Ureter (tissue), 1 donor: ENCODE data around the gene STX5. TPM values are rescaled to one million over a fixed set of nuclear protein-coding genes. Genes with fewer than 3 reads are reported as not detected.
"Not testable (repeated sequence)": the region's sequence is repeated elsewhere in the genome, so short reads cannot be mapped to it uniquely, and the experiment has no call there.

Experiments used
- DNase-seq: peaks from one replicate; pipeline ENCODE4 v3.0.0-alpha.2; 2020; ENCODE audit warnings: low spot score
- total RNA-seq: library from RNA; stranded (reverse); gene quantifications from one replicate; pipeline ENCODE4 v1.2.4, GENCODE V29; 2023
- donor health status: DM: yes; HTN: yes; CAD: no.

STX5 gene, protein sequence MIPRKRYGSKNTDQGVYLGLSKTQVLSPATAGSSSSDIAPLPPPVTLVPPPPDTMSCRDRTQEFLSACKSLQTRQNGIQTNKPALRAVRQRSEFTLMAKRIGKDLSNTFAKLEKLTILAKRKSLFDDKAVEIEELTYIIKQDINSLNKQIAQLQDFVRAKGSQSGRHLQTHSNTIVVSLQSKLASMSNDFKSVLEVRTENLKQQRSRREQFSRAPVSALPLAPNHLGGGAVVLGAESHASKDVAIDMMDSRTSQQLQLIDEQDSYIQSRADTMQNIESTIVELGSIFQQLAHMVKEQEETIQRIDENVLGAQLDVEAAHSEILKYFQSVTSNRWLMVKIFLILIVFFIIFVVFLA
- 30.1 TPM for total RNA-seq

DNA sequence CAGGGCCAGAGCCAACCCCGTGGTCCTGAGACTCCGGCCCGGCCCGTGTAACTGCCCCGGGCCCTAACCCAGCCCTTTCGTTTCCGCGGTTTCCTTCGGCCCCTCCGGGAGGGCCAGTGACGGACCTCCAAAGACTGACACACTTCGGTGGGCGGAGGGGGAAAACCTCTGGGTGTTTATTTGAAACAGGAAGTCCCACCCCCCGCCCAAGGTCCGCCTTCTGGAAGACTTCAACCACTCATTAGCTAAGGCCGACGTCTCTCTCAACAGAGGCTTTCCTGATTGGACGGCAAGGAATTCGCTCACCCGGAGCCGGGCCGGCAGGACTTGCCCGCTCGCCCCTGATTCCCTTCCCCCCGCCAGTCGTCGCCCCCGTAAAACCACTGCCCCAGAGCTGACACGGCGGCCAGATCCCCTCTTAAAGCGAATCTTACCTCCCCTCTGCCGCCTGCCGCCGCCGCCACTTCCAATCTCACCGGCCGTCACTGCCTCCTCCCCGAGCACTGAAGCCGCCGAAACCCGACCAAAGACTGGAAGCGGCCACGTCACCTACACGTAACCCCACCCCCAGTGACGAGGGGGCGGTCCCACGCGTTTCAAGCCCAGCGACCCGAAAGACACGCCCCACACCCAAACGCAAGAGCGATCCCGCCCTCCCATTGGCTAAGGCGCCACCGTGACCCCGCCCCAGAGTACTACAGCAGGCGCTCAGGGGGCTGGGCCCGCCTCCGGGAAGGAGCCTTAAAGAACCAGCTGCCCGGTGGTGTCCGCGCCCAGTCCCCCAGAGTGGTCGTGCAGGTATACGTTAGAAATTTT lies at the start of gene STX5:
Gene STX5, minus strand, starts transcription at position 532 of the 816 bp plus-strand sequence. CDS start 808 bp downstream, outside the sequence.
- peak; percentile 100 for DNase-seq

DNA sequence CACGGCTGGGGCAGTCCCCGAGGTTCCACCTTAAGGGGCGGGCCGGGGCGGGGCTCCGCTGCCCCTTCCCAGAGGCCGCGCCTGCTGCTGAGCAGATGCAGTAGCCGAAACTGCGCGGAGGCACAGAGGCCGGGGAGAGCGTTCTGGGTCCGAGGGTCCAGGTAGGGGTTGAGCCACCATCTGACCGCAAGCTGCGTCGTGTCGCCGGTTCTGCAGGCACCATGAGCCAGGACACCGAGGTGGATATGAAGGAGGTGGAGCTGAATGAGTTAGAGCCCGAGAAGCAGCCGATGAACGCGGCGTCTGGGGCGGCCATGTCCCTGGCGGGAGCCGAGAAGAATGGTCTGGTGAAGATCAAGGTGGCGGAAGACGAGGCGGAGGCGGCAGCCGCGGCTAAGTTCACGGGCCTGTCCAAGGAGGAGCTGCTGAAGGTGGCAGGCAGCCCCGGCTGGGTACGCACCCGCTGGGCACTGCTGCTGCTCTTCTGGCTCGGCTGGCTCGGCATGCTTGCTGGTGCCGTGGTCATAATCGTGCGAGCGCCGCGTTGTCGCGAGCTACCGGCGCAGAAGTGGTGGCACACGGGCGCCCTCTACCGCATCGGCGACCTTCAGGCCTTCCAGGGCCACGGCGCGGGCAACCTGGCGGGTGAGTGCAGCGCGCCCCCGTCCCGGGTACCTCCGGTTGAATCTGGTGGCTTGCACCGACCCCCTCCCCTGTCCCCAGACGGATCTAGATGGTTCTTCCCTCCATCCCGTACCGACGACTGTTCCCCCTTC lies 49.1 kb upstream of the STX5 start, which contains the start of gene SLC3A2:
Gene SLC3A2, plus strand, starts transcription at position 94 of the 776 bp plus-strand sequence. Its CDS starts 128 bp downstream, at position 222.
- DNase-seq: peak; percentile 93

DNA sequence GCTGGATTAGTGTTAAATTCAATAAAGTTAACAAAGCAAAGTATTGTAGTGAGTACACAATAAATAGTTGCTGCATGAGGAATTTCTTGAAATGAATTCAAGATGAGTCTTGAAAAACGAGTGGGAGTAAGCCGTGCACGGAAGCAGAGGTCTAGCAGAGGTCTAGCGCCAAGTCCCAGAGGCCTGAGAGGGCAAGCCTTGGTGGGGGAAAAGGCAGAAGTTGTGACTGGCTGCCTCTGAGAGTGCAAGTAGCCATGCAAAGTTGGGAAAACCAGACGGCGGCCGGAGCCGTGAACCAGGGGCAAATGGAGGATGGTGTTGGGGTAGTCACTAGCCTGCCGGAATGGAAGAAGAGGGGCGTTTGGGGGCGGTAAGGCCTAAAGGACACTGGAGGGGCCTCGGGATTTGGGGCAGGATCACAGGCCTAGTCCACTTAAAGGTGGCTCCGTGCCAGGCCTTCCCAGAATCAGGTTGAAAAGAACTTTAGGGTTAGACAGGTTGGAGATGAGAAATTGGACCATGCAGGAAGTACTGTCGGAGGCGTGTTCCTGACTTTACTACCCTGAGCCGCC lies 48.5 kb upstream of the STX5 start:
- no peak for DNase-seq

DNA sequence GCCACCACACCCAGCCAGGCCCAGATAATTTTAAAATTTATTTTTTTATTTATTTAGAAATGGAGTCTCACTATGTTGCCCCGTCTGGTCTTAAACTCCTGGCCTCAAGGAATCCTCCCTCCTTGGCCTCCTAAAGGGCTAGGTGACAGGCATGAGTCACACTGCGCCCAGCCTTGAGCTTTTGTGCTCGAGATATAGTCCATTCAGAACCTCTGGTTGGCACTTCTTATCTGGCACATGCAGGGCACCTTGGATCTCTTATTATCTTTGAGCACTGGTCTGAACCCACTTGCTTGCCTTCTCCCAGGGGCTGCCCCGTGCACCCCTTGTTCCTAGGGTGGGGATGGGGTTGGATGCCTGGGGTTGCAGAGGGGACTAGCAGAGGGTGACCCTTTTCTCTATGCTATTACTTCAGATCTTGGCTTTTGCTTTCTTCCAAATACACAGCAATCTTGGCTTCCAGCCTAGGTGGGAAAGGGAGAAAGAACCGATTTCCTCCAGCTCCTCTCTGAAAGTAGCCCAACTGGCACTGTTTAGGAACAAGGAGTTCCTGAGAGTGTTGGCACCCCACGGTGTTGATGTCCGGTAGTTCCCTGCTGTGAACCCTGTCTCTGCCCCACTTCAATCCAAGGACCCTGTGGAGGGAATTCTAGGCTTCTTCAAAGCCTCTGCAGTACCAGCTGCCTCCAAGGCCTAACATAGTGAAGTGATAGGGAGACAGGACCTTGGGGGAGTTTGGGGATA lies 47.6 kb upstream of the STX5 start:
- peak; percentile 54 for DNase-seq

DNA sequence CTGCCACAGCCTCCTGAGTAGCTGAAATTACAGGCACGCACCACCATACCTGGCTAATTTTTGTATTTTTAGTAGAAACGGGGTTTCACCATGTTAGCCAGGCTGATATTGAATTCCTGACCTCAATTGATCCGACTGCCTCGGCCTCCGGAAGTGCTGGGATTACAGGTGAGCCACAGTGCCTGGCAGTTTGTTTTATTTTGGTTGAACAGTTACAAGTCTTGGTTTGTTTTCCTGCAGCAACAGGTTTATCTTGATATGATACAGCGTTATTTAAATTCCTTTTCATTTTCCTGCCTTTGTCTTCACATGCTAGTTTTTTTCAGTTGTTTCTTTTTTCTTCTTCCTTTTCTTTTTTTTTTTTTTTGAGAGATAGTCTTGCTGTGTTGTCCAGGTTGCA lies 44.9 kb upstream of the STX5 start:
- DNase-seq: no peak

DNA sequence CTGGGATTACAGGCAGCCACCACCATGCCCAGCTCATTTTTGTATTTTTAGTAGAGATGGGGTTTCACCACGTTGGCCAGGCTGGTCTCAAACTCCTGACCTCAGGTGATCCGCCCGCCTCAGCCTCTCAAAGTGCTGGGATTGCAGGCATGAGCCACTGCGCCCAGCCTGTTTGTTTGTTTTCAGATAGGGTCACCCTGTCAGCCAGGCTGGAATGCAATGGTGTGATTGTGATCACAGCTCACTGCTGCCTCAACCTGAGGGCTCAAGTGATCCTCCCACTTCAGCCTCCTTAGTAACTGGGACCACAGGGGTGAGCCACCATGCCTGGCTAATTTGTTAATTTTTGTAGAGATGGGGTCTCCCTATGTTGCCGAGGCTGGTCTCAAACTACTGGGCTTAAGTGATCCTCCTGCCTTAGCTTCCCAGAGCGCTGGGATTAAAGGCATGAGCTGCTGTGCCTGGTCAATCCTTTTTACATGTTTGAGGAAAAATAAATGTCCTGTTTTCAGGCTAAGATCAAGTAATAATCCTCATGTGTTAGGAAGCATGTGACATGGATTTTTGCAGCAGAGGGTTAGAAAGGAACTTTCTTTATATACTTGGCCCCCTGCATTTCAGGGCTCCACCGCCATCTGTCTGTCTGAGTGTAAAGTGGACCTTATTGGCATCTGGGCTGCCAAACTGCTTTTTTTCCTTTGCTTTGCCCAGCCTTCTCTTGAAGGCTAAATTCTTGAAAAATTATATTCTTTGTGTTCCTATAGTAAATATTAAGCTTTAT lies 44.0 kb upstream of the STX5 start:
- no peak for DNase-seq

DNA sequence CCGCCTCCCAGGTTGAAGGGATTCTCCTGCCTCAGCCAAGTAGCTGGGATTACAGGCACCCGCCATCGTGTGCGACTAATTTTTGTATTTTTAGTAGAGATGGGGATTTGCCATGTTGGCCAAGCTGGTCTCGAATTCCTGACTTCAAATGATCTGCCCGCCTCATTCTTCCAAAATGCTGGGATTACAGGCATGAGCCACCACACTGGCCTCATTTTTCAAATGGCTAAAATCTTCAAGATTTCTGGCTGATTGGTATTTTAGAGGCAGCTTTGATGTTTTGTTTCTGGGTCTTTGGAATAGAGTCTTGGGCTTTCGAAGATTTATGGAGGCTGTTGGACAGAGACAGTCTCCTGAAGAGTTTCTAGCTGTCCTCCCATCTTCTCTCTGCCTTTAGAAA lies 43.0 kb upstream of the STX5 start:
- no peak for DNase-seq

DNA sequence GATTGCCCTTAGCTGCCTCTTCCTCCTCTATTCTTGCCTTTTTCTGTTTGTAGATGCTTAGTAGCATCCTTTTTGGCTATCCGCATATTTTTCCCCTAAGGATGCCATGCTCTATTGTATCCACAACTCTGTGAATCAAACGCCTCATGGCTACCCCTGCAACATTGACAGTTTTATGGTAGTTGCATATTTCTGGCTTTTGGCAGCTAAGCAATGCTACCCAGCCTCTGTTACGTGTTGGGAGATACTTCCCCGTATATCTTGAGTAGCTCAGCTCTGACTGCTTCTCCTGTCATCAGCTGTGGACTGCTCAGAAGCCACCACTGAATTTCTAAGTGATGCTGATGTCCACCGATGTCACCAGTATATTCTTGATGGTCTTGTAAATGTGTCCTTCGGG lies 33.8 kb upstream of the STX5 start:
- no peak for DNase-seq

DNA sequence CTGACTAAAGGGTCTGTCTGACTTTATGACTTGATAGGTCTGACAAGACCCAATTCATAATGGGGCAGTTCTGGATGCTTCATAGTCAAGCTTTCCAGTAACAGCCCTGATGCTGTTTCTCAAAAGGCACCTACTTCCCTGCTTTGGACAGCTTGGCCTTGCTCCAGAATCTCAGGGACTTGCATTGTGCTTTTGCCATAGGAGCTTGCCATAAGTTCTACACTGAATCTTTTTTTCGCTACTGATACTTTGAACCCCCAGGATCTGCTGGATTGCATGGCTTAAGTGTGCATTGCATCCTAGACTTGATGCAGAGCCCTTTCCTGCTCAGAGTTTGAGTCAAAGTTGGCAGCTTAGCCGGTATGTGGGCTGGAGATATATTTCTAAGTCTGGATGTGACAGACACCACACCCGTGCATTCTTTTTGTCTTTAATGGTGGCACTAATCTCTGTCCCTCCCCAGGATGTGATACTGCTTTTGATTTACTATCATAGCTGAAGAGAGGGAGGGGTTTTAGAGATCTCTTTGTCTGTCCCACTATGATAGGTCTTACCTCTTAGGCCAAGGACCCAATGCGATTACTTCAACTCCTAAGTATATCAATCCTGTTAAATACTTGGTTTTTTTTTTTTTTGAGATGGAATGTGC lies 32.0 kb upstream of the STX5 start:
- no peak for DNase-seq

DNA sequence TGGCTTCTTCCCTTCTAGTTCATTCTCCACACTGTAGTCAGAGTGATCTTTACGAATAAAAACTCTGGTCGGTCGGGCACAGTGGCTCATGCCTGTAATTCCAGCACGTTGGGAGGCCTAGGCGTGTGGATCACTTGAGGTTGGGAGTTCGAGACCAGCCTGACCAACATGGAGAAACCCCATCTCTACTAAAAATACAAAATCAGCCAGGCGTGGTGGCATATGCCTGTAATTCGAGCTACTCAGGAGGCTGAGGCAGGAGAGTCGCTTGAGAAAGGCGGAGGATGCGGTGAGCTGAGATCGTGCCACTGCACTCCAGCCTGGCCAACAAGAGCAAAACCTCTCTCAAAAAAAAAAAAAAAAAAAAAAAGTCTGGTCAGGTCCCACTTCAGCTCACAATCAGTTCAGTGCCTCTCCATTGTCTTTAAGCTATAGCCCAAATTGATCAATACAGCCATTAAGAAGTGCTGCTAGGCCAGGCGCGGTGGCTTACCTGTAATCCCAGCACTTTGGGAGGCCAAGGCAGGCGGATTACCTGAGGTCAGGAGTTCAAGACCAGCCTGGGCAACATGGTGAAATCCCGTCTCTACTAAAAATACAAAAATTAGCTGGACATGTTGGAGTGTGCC lies 29.8 kb upstream of the STX5 start:
- DNase-seq: not testable (repeated sequence)

DNA sequence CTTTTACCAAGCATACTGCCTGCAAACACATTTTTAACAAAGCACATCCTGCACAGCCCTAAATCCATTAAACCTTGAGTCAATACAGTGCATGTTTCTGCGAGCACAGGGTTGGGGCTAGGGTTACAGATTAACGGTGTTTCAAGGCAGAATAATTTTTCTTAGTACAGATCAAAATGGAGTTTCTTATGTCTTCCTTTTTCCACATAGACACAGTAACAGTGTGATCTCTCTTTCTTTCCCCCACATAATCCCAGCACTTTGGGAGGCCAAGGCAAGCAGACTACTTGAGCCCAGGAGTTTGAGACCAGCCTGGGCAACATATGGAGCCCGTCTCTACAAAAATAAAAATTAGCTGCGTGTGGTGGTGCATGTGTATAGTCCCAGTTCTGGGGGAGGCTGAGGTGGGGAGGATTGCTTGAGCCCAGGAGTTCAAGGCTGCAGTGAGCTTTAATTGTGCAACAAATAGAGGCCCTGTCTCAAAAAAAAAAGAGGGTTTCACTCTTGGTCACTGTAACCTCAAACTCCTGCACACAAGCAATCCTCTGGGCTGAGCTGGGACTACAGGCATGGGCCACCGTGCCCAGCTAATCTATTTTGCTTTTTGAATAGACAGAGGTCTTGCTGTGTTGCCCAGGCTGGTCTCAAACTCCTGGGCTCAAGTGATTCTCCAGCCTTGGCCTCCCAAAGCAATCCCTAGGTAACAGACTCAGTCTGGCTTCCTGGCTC lies 29.1 kb upstream of the STX5 start:
- DNase-seq: no peak

DNA sequence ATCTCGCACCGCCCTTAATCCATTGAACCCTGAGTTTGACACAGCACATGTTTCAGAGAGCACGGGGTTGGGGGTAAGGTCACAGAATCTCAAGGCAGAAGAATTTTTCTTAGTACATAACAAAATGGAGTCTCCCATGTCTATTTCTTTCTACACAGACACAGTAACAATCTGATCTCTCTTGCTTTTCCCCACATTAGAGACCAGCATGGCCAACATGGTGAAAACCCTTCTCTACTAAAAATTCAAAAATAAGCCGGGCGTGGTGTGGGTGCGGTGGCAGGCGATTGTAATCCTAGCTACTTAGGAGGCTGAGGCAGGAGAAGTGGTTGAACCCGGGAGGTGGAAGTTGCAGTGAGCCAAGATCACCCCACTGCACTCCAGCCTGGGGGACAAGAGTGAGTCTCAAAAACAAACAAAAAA lies 27.4 kb upstream of the STX5 start:
- not testable (repeated sequence) for DNase-seq

DNA sequence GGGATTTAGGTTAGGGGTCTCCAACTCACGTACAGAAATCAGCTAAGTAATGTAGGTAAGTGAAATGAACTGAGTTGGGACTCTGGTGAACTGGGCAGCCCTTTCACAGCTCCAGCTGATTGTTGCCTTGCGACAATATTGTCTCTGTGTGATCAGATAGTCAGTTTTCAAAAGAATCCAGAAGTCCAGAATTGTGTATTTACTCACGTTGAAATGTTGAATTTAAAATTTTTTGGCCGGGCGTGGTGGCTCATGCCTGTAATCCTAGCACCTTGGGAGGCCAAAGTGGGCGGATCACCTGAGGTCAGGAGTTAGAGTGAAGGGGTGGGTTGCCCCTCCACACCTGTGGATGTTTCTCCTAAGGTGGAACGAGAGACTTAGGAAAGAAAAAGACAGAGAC lies 26.4 kb upstream of the STX5 start:
- DNase-seq: no peak

DNA sequence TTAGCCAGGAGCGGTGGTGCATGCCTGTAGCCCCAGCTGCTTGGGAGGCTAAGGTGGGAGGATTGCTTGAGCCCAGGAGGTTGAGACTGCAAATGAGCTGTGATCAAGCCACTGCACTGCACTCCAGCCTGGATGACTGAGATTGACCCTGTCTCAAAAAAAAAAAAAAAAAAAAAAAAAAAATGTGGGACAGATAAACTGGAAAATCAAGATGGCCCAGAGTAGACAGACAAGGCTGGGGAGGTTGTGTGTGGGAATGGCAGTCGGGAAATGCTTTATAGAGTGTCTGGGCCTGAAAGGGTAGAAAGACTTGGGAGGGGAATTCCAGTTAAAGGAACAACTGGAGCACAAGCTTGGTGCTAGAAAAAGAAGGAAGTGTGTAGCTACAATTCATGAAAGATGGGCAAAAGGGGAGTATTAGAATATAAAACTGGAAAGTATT lies 25.7 kb upstream of the STX5 start:
- DNase-seq: no peak

DNA sequence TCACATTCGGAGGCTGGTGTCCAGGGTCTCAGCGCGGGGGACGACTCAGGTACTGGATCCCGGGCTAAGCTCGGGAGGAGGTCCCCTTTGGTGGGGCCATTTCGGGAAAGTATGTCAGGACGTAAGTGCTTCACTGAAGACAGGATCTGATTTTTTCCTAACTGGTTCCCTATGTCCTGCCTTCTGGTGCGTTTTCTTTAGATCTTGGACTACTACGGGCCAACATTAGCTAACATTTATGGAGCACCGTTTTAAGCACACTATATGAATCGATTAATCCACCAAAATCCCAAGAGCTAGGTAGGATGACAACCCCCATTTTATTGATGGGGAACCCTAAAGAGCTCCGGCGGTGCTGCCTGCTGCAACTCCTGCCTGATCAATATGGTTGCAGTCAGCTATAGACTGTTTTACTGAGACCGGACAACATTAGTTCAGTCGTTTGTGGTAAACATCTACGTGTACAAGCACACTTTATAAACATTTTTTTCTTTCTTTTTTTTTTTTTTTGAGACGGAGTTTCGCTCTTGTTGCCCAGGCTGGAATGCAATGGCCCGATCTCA lies 24.6 kb upstream of the STX5 start:
- no peak for DNase-seq

DNA sequence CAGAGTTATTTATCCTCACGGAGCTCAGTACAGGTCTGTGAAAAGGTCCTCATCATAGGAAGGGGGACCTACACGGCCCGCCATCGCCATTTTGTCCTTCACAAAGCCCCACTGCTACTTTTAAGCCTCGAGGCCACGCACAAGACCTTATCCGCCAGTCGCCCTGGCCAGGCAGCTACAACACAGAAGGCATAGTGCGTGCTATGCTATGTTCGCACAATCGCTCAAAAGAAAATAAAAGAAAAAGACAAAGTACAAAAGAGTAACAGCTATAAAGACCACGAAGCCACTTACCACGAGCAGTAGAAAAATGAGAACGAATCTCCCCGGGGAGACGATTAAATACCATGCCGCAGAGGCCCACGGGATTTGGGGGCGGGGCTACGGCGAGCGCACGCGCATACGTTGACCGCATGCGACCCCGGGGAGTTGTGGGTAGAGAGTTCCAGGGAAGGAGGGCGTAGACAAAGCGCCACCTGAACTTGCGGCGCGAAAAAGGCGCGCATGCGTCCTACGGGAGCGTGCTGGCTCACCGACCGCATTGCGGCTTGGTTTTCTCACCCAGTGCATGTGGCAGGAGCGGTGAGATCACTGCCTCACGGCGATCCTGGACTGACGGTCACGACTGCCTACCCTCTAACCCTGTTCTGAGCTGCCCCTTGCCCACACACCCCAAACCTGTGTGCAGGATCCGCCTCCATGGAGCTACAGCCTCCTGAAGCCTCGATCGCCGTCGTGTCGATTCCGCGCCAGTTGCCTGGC lies 23.9 kb upstream of the STX5 start:
- DNase-seq: peak; percentile 98

DNA sequence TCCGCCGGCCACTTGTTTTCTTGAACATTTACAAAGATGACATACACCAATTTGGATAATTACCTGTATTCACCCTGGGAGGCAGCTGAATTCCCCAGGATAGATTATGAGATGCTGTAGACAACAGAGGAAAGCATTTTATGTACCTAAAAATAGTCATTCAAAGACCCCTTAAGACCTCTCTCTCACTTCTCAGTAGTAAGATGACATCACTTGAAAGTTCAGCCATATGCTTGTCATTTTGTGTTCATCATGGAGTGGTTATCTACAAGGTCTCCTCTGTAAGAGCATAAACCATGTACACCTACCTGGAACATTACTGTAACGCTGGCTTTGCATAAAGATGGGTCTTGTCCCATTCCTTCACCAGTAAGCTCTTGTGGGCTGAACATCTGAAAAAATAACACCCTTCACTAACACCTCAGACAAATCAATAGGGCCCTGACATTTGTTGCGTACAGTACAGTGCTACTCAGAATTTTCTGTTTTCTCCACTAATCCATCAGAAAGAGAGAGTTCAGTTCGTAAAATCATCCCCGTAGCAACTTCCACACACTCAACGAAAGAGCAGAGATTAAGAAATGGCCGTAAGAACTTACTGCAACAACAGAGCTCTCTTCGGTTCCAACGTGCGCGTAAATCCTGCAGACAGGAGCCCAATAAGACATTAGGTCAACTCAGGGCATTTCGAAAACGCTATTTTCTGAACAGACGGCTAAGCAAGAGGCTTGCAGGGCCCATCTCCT lies 23.1 kb upstream of the STX5 start:
- DNase-seq: no peak
